NCI-H774 (cell line): Measurements from ENCODE around the gene IGF1R.

ENCODE experiments used
- DNase-seq: peaks from one replicate; lab custom pipeline; 2025; lab: John Stamatoyannopoulos, UW

The IGF1R gene

GRCh38 chr15:98775498-98776230 is 127.3 kb downstream of the IGF1R start:
- DNase-seq, result no peak

- DNase-seq, result no peak
Observed at GRCh38 chr15:98776607-98777281, 128.4 kb downstream of the IGF1R start.

- no peak for DNase-seq
Observed at GRCh38 chr15:98777426-98777825, 129.1 kb downstream of the IGF1R start.

GRCh38 chr15:98778263-98778959 is 130.1 kb downstream of the IGF1R start:
- DNase-seq, result no peak

- no peak for DNase-seq
Observed at GRCh38 chr15:98778960-98779359, 130.6 kb downstream of the IGF1R start.

- peak; percentile 39 for DNase-seq
Observed at GRCh38 chr15:98779463-98780071, 131.2 kb downstream of the IGF1R start.

- no peak for DNase-seq
Observed at GRCh38 chr15:98781838-98782237, 133.5 kb downstream of the IGF1R start.

- DNase-seq, result no peak
Observed at GRCh38 chr15:98782801-98783200, 134.5 kb downstream of the IGF1R start.

GRCh38 chr15:98785431-98785806 is 137.1 kb downstream of the IGF1R start:
- no peak for DNase-seq

- no peak for DNase-seq
Observed at GRCh38 chr15:98785807-98786621, 137.7 kb downstream of the IGF1R start.

GRCh38 chr15:98786717-98787116 is 138.4 kb downstream of the IGF1R start:
- no peak for DNase-seq

- DNase-seq, result no peak
Observed at GRCh38 chr15:98787194-98787593, 138.9 kb downstream of the IGF1R start.

- no peak for DNase-seq
Observed at GRCh38 chr15:98787936-98788757, 139.8 kb downstream of the IGF1R start.

GRCh38 chr15:98789020-98789419 is 140.7 kb downstream of the IGF1R start:
- DNase-seq, result no peak

GRCh38 chr15:98790270-98790669 is 141.9 kb downstream of the IGF1R start:
- no peak for DNase-seq

- no peak for DNase-seq
Observed at GRCh38 chr15:98791046-98791701, 142.8 kb downstream of the IGF1R start.

- DNase-seq, result no peak
Observed at GRCh38 chr15:98792117-98792516, 143.8 kb downstream of the IGF1R start.

- no peak for DNase-seq
Observed at GRCh38 chr15:98794211-98794610, 145.9 kb downstream of the IGF1R start.

- DNase-seq, result no peak
Observed at GRCh38 chr15:98794748-98795147, 146.4 kb downstream of the IGF1R start.

- no peak for DNase-seq
Observed at GRCh38 chr15:98795980-98796379, 147.6 kb downstream of the IGF1R start.
